Small intestine (tissue), 7 donors: ENCODE data around the gene AUTS2. TPM values are rescaled to one million over a fixed set of nuclear protein-coding genes. Genes with fewer than 3 reads are reported as not detected.

Source experiments
- DNase-seq, 2 donors: peaks; one replicate each; pipeline versions ENCODE4 v3.0.0 to v3.0.0-alpha.2; 2013
- FAIRE-seq: peaks from 2 replicates; lab custom pipeline; 2012; peaks lifted over from hg19 to GRCh38; lab: Jason Lieb, UNC
- H3K27ac ChIP-seq, 3 donors: one replicate each; pipeline ENCODE4 v1.5.1; 2013; ENCODE audit warnings: low read length in 2 of 3, mild to moderate bottlenecking in 2 of 3, control low read depth in 1 of 3, inconsistent platforms in 1 of 3, low read depth in 1 of 3, moderate library complexity in 1 of 3
- H3K27me3 ChIP-seq, 3 donors: one replicate each; pipeline ENCODE4 v1.6.1; 2013; ENCODE audit warnings: low read length in 3 of 3, inconsistent platforms in 1 of 3; ENCODE audit not compliant: control insufficient read depth in 3 of 3, insufficient read depth in 3 of 3
- H3K36me3 ChIP-seq, 3 donors: one replicate each; pipeline ENCODE4 v1.6.1; 2013; ENCODE audit warnings: low read length in 3 of 3, inconsistent platforms in 1 of 3, low read depth in 1 of 3, mild to moderate bottlenecking in 1 of 3, moderate library complexity in 1 of 3; ENCODE audit not compliant: control insufficient read depth in 3 of 3, insufficient read depth in 2 of 3
- H3K4me1 ChIP-seq, 3 donors: one replicate each; pipeline ENCODE4 v1.6.1; 2013; ENCODE audit warnings: low read length in 2 of 3, inconsistent platforms in 1 of 3, low read depth in 1 of 3, mild to moderate bottlenecking in 1 of 3, moderate library complexity in 1 of 3; ENCODE audit not compliant: control insufficient read depth in 3 of 3, insufficient read depth in 2 of 3
- H3K4me3 ChIP-seq, 3 donors: one replicate each; pipeline ENCODE4 v1.5.1; 2013; ENCODE audit warnings: low read length in 3 of 3, control low read depth in 1 of 3, inconsistent platforms in 1 of 3, low read depth in 1 of 3, mild to moderate bottlenecking in 1 of 3, moderate library complexity in 1 of 3
- H3K9me3 ChIP-seq, 2 donors: one replicate each; pipeline ENCODE4 v1.6.1; 2013; ENCODE audit warnings: low read depth in 1 of 2, low read length in 1 of 2; ENCODE audit not compliant: control insufficient read depth in 2 of 2, insufficient read depth in 1 of 2
- WGBS, 3 donors: extraction: QIAGEN DNeasy Blood & Tissue Kit; methylation state at CpG; one replicate each; pipeline ENCODE4 v1.1.7; 2013; 5-methylcytosine and 5-hydroxymethylcytosine counted together
- polyA plus RNA-seq, 4 donors: library from polyadenylated mRNA; stranded (reverse) in 3 of 4; unstranded in 1 of 4; fragments of 200-250 nt in 3 of 4; fragments of 120-200 nt in 1 of 4; gene quantifications; one replicate each; pipeline versions ENCODE4 v1.2.1 to v1.2.3, GENCODE V29; 2013
- donor health status: healthy with polysubstance abuse.
- donor health status: control.
- donor health status: control.
- donor health status: Bipolar disorder and iron deficiency.
- donor health status: healthy.

Gene AUTS2
- polyA plus RNA-seq, 4 donors: 4.9 to 43.5 (median 13.6) TPM

DNA sequence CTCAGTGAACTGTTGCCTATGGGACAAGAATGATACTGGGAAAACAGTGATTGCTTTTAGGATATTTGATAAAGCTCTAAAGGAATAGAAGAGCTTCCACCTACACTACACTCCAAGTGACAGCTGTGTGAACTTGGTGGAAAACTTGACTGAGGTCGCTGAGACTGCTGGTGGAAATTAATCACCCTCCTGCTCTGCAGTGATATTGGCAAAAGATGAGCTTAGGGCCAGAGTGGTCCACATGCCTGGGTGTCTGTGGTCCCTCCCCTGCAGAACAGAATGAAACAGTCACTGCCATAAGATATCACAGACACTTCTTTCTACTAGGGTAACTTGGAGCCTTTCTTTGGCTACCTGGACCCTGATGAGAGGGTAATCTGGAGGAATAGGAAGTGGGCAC lies 1151.6 kb downstream of the AUTS2 start:
- WGBS, 3 donors: 61 to 81% (median 64%) methylated on average over 1 of the region's 1 CpG
- FAIRE-seq: no peak
- DNase-seq: no peak
- peaks cover 0 to 2% (median 0%) of the 10 kb centered on the region in 3 donors for H3K36me3 ChIP-seq
- H3K4me1 ChIP-seq: no peaks in the 10 kb centered on the region
- no peak overlapping the region for H3K4me3 ChIP-seq
- no peaks in the 10 kb centered on the region for H3K9me3 ChIP-seq
- H3K27me3 ChIP-seq: no peaks in the 10 kb centered on the region
- H3K27ac ChIP-seq: no peak overlapping the region

DNA sequence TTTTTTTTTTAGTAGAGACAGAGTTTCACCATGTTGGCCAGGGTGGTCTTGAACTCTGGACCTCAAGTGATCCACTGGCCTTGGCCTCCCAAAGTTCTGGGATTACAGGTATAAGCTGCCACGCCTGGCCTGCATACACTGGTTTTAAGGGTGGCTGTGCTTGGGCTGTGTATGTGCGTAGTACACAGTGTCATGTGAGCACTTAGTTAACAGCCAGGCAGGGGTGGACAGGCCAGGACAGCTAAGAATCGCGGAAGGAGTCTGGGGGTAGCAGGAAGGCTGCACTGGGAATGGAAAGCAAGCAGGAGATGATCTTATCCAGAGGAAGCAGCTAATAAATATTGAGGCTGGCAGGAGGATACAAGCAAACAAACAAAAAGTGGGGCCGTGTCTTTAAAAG lies 1153.6 kb downstream of the AUTS2 start:
- WGBS, 3 donors: 74 to 83% (median 78%) methylated on average over 5 of the region's 5 CpGs
- Histone ChIP-seq H3K4me1 (no peaks in the 10 kb centered on the region), H3K4me3 (no peak overlapping the region), H3K27me3 (no peaks in the 10 kb centered on the region), H3K27ac (no peak overlapping the region), H3K36me3 (no peaks in the 10 kb centered on the region), H3K9me3 (no peaks in the 10 kb centered on the region)
- FAIRE-seq: no peak
- no peak for DNase-seq

DNA sequence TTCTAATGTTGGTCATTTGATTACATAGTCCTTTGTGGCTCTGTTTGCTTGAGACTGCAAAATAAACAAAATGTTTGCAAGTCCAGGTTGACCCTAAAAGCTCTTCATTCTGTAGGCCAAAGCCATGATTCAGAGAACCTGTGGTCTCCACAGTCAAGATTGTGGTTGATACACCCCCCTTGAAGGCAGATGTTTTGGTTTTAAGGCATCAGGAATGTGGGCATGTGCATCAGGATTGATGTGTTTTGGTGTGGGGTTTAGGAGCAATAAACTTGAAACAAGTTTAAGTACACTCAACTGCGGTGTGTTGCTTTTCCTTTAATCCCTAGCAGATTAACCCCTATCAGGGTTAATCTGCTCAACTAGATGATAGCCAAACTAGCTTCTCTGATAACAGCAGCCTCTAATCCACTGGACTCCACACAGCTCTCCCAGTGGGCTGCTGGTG lies 1154.5 kb downstream of the AUTS2 start:
- no peaks in the 10 kb centered on the region for H3K27me3 ChIP-seq
- H3K4me1 ChIP-seq: no peaks in the 10 kb centered on the region
- no peak overlapping the region for H3K27ac ChIP-seq
- H3K36me3 ChIP-seq: no peaks in the 10 kb centered on the region
- FAIRE-seq (no peak), DNase-seq (no peak)
- H3K4me3 ChIP-seq: no peak overlapping the region
- no peaks in the 10 kb centered on the region for H3K9me3 ChIP-seq
- 48 to 83% (median 62%) methylated on average over 1 of the region's 1 CpG for WGBS, 3 donors

DNA sequence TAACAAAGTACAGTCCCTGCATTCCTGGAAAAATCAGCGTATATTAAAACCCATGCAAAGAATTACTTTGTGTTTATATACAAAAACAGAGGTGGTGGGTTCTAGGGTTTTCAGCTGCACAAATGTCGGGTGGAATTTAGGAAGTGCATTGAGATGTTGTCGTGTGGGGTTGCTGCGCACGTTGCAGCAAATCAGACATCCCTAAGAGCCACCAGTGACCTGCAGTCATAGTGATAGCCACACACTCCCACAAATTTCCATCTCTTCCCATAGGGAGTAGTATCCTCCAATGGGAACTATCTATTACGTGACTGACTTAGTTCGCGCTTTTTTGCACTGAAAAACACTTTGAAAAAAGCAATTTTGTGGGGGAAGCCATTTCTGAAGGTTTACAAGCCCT lies 1158.5 kb downstream of the AUTS2 start:
- WGBS, 3 donors: 95 to 97% (median 95%) methylated on average over 8 of the region's 8 CpGs
- FAIRE-seq: no peak
- no peaks in the 10 kb centered on the region for H3K9me3 ChIP-seq

DNA sequence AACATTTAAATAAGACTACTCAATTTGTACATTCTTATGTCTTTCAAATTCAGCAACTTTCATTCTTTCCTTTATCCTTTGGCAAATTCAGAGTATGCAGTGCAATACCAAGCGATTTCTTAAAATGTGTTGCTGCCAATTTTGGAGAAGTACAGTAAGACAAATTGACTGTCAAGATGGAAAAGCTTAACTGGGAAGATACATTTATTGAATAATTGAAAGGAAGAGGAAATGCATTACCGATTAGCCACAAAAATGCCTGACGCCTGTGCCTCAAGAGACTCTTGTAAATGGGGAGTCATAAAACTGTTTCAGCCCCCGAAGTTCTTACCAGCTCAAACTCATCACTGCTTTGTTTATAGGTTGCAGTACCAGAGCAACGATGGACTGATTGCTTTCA lies 1160.4 kb downstream of the AUTS2 start:
- H3K36me3 ChIP-seq: peaks cover 0 to 17% (median 0%) of the 10 kb centered on the region in 3 donors
- H3K27me3 ChIP-seq: no peaks in the 10 kb centered on the region
- H3K27ac ChIP-seq: no peak overlapping the region
- H3K4me1 ChIP-seq: no peaks in the 10 kb centered on the region
- 55 to 78% (median 64%) methylated on average over 5 of the region's 5 CpGs for WGBS, 3 donors
- H3K4me3 ChIP-seq: no peak overlapping the region
- DNase-seq (no peak), FAIRE-seq (no peak)
- H3K9me3 ChIP-seq: peaks cover 0 to 4% of the 10 kb centered on the region in 2 donors

More for the DNA sequence above, 1158.5 kb downstream of the AUTS2 start:
- Histone ChIP-seq H3K36me3 (peaks cover 0 to 4% (median 0%) of the 10 kb centered on the region in 3 donors), H3K4me1 (no peaks in the 10 kb centered on the region), H3K4me3 (no peak overlapping the region), H3K27me3 (no peaks in the 10 kb centered on the region), H3K27ac (no peak overlapping the region)
- no peak for DNase-seq

DNA sequence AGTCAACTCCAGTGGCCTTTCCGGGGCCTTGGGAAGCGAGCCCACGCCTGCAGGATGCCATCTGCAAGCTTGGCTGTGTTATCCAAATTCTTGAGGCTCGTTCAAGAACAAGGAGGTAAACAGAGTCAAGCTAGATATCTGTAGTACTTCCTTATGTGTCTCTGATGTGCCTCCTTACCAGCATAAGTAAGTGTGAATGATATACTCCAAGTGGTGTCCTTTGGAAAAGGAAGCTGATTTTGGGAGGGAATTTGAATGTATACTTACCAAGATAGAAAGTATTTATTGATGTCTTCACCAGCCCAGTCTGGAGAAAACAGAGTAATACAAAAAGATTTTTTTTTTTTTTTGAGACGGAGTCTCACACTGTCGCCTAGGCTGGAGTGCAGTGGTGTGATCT lies 1161.4 kb downstream of the AUTS2 start:
- Histone ChIP-seq H3K27me3 (no peaks in the 10 kb centered on the region), H3K36me3 (peaks cover 0 to 24% (median 0%) of the 10 kb centered on the region in 3 donors), H3K4me3 (no peak overlapping the region), H3K4me1 (no peaks in the 10 kb centered on the region), H3K27ac (no peak overlapping the region), H3K9me3 (peaks cover 0 to 4% of the 10 kb centered on the region in 2 donors)
- DNase-seq (no peak), FAIRE-seq (no peak)
- WGBS, 3 donors: 94% methylated on average over 6 of the region's 6 CpGs

DNA sequence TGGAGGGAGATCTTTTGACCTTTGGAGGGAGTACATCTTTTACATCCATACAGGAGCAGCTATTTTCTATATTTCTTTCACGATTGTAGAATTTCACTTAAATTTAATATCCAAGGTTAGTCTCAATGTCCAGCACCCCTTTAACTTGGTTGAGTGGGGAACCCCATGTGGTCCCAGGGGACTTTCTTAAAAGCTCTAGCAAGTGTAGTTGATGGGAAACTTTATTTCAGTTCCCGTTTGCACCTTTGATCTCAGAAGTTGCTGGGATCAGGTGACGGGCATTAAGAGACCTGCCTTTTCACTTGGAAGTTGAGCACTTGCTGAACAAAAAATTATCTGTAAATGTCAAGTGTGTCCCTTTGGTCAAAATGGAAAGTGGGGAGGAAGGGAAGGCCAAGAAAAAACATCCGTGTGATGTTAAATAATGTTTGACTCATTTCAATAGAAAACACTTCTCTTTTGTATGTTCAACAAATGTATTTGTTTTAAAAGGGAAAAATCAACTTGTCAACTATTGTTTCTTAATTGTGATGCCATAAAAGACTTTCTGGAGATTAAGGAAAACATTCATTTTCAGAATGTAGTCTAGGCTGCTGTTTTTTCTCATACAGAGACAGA lies 1163.5 kb downstream of the AUTS2 start:
- H3K4me3 ChIP-seq: no peak overlapping the region
- peaks cover 0 to 4% of the 10 kb centered on the region in 2 donors for H3K9me3 ChIP-seq
- peaks cover 0 to 44% (median 6%) of the 10 kb centered on the region in 3 donors for H3K36me3 ChIP-seq
- no peak for DNase-seq
- H3K27me3 ChIP-seq: no peaks in the 10 kb centered on the region
- no peak for FAIRE-seq
- 78 to 89% (median 82%) methylated on average over 4 of the region's 4 CpGs for WGBS, 3 donors
- H3K4me1 ChIP-seq: no peaks in the 10 kb centered on the region
- no peak overlapping the region for H3K27ac ChIP-seq

DNA sequence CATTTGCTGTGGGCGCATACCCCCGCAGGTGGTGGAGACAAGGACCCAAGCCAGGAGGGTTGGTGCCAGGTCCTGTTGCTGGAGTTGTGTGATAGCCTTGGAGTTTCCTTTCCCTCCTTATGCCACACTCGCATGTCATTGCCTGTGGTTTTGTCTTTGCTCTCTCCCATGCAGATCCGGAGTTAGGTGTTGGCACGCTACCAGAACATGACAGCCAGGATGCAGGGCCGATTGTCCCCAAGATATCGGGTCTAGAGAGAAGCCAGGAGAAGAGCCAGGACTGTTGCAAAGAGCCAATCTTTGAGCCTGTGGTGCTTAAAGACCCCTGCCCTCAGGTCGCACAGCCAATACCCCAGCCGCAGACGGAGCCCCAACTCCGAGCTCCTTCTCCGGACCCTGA lies 1164.4 kb downstream of the AUTS2 start:
- 83 to 94% (median 92%) methylated on average over 12 of the region's 12 CpGs for WGBS, 3 donors
- DNase-seq (no peak), FAIRE-seq (no peak)
- Histone ChIP-seq H3K36me3 (peaks cover 0 to 45% (median 10%) of the 10 kb centered on the region in 3 donors), H3K4me3 (no peak overlapping the region), H3K27me3 (no peaks in the 10 kb centered on the region), H3K9me3 (peaks cover 0 to 4% of the 10 kb centered on the region in 2 donors), H3K27ac (no peak overlapping the region), H3K4me1 (no peaks in the 10 kb centered on the region)
